HG03558 (cell line): ENCODE measurements around the gene KCNIP1.

Source experiments
- ATAC-seq: cut with Tn5 transposase; IDR thresholded peaks from one replicate; pipeline ENCODE4 v1.9.1; 2021; ENCODE audit warnings: moderate number of reproducible peaks; ENCODE audit not compliant: unreplicated experiment; ENCODE audit errors: extremely low read depth

KCNIP1 gene

DNA sequence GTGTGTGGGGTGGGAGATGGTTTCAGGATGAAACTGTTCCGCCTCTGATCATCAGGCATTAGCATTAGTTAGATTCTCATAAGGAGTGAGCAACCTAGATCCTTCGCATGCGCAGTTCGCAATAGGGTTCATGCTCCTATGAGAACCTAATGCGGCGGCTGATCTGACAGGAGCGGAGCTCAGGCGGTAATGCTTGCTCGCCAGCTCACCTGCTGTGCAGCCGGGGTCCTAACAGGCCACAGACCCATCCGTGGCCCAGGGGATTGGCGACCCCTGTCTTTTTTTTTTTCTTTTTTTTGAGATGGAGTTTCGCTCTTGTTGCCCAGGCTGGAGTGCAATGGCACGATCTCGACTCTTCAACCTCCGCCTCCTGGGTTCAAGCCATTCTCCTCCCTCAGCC, 119.1 kb downstream of the KCNIP1 start:
- ATAC-seq = no peak

GRCh38 chr5:170623576-170624181, 119.9 kb downstream of the KCNIP1 start:
- no peak for ATAC-seq

GRCh38 chr5:170625221-170626165, 121.7 kb downstream of the KCNIP1 start:
- no peak for ATAC-seq

- ATAC-seq = no peak
Observed at GRCh38 chr5:170626507-170627150, 122.8 kb downstream of the KCNIP1 start.

GRCh38 chr5:170627271-170627670, 123.5 kb downstream of the KCNIP1 start:
- no peak for ATAC-seq

- no peak for ATAC-seq
Observed at GRCh38 chr5:170628028-170628427, 124.2 kb downstream of the KCNIP1 start.

DNA sequence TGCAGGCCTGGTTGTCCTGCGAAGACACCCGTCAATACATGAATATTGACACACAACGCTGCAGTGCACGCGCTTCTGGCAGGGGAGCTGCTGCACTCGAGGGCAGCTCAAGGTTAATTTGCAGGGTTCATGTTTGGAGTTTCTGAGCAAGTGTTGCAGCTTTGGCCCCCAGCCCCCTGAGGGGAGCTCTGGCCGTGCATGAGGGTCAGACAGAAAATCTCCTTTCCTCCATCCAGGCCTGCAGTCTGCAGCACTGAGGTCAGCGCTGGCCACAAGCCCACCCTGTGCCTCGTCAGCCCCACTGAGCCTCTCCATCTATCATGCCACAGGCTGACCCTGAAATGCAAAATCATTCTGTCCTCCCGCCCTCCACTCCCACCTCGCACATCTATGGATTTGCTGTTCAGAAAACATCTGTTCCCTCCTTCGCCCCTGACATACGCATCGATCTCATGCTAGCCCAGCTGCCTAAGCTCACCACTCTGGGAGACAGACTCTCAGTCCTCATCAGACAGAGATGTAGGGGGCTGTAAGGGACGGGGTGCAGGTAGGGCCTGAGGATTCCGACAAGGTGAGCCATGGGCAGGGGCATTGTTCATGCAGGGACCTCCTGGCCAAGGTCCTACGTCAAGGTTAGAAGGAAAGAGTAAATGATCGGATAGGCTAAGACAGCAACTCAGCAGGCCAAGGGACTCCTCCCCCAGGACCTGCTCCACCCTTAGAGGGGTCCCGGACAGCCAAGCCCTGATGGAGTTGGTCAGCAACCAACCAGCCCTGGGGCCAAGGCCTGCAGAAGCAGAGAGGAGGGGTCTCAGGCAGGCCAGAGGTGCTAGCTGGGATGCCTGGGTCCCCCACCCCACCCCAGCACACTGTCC, 125.1 kb downstream of the KCNIP1 start:
- ATAC-seq = no peak

DNA sequence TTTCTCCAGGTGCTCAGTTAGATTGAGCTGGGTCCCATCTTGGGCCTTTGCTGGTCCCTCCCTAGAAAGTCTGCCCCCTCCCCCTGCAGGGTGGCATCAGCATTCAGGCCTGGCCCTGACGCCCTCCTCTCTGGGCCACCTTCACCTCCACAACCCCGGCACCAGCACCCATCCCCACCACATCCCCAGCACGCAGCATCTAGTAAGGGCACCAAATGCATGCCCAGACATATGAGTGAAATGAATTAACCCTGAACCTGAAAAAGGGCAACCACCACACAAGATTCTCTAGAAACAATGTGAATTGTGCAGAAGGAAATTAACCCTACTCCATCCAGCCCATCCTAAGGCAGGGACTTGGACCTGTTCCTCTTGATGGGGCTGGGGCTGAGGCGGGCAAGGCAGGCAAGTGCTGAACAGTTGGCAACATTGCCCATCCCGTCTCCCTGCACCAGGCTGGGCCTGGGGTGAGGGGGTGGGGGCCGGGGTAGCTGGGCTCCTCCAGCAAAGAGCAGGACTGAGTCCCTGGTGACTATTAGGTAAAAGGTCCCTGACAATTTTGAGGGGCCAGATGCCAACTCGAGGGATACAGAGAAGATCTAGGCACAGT, 125.9 kb downstream of the KCNIP1 start:
- ATAC-seq = no peak

DNA sequence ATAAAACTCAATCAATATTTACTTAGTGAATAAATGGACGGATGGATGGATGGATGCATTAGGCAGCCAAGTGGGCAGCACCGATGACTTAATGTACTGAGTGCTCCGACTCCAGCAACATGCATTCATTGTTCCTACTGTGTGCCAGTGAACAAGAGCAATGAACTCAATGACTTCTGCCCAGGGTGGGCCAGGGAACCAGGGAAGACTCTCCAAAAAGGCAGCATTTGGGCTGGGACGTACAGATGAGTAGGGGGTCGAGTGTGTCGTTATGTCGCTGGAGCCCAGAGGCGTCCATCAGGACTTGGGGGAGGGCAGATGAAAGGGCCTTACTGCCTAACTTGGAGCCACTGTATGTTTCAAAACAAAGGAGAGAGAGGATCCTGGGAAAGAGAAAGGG, 126.4 kb downstream of the KCNIP1 start:
- no peak for ATAC-seq

- ATAC-seq = no peak
Observed at GRCh38 chr5:170630711-170631141, 126.9 kb downstream of the KCNIP1 start.

GRCh38 chr5:170631466-170632195, 127.8 kb downstream of the KCNIP1 start:
- no peak for ATAC-seq

DNA sequence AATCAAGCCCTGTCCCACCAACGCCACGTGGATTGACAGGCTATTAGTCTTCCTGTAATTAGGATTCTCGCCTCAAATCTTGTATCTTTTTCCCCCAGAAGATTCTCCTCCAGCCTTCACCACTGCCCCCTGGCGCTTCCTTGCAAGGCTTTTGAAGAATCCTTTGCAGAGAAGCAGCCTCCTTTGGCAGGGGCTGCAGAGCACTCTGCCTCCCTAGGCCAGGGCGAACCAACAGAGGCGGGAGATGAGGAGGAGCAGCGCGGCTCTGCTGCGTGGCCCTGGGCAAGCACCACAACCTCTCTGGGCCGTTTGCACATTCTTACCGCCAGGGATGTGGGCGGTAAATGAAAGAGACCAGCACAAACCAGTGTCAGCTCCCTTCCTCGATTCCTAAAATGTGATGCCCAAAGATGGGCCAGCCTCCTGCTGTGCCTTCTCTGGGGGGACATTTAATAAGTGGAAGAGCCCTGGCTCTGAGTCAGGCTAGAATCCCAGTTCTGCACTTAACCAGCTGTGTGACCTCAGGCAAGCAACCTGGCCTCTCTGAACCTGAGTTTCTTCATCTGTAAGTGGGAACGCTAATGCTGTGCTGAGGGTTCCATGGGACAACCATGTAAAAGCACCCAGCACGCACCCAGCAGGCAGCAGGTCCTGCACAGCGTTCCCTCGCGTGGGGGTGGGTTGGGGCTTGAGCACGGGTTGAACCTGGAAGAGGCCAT, 128.6 kb downstream of the KCNIP1 start:
- ATAC-seq = no peak

DNA sequence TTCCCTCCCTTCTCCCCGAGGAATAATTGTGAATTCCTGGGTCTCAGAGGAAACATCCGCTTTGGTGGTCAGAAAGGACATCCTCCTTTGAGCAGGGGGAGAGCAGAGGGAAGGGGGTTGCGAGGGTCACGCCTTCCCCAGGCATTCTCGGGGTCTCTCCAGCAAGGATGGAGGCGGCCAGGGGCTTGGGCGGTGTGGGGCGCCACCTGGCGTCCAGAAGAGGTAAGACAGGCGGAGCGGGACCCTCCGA, 129.1 kb downstream of the KCNIP1 start:
- no peak for ATAC-seq

GRCh38 chr5:170633235-170634081, 129.6 kb downstream of the KCNIP1 start:
- no peak for ATAC-seq

DNA sequence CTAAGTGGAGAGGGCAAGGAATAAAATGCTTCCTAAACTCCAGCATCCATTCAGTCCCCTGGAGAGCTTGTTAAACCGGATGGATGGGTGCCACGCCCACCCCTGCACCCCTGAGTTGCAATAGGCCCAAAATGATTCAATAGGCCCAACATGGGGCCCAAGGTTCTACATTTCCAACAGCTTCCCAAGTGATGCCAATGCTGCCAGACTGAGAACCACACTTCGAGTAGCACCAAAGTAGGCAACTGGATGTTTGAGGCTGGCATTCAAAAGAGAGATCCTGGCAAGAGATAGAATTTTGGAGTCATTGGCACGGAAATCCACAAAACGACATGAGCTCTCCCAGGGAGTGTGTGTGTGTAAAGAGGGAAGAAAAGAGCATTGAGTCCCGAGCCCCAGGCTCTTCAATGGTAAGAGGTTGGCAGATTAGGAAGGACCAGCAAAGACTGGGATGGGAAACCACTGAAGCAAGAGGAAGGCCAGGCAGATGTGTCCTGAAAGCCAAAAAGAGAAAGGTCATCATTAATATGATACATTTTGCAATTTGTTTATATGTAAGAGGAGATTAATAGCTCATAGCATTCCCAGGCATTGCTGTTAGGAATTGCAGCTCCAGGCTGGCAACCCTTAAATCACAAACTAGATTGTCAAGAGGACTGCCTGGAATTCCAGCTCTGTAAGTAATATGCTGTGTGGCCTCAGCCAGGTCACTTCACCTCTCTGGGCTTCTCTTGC, 130.6 kb downstream of the KCNIP1 start:
- no peak for ATAC-seq

DNA sequence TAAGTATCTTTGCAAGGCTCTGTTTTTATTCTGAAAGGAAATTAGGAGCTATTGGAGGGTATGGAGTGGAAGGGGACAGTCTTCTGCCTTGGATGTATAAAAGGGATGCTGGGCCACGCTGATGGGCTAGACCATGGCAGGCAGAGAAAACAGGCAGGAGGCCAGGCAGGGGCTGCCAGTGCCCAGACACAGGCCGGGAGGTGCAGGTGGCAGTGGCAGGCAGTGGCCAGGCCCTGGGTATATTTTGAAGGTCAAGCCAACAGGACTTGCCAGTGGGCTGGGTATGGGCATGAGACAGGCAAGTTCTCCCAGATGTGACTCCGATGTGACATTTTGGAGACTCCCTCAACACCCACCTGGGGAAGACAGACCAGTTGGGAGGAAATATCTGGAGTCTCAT, 131.9 kb downstream of the KCNIP1 start:
- no peak for ATAC-seq

GRCh38 chr5:170636206-170636605, 132.4 kb downstream of the KCNIP1 start:
- no peak for ATAC-seq
